Karpas-422 (cell line): ENCODE data around the gene CHRNA4. TPM values are rescaled to one million over a fixed set of nuclear protein-coding genes. Genes with fewer than 3 reads are reported as not detected.

ENCODE experiments used
- DNase-seq: peaks from one replicate; pipeline ENCODE4 v3.0.0-alpha.2; 2015
- H2AFZ ChIP-seq: fragments of 200-600 bp; sonication (generic); 2 replicates; pipeline ENCODE4 v1.6.1; 2014; ENCODE audit warnings: antibody characterized with exemption, low read length, mixed read lengths
- H3K27ac ChIP-seq: fragments of 200-600 bp; sonication (generic); 2 replicates; pipeline ENCODE4 v1.5.1; 2014; ENCODE audit warnings: mild to moderate bottlenecking, low read length, moderate library complexity
- H3K27me3 ChIP-seq: fragments of 200-600 bp; sonication (generic); 2 replicates; pipeline ENCODE4 v1.6.1; 2014; ENCODE audit warnings: low read length, mixed read lengths
- H3K36me3 ChIP-seq: fragments of 200-600 bp; sonication (generic); 2 replicates; pipeline ENCODE4 v1.6.1; 2014; ENCODE audit warnings: low read length, mixed read lengths; ENCODE audit not compliant: insufficient read depth
- H3K4me1 ChIP-seq: fragments of 200-600 bp; sonication (generic); 2 replicates; pipeline ENCODE4 v1.6.1; 2014; ENCODE audit warnings: mild to moderate bottlenecking, low read length, mixed read lengths
- H3K4me2 ChIP-seq: fragments of 200-600 bp; sonication (generic); 2 replicates; pipeline ENCODE4 v1.6.1; 2014; ENCODE audit warnings: low read length, low read depth, mild to moderate bottlenecking; ENCODE audit not compliant: poor library complexity, severe bottlenecking
- H3K4me3 ChIP-seq: fragments of 200-600 bp; sonication (generic); 2 replicates; pipeline ENCODE4 v1.5.1; 2014; ENCODE audit warnings: mild to moderate bottlenecking, antibody characterized with exemption, low read length, mixed read lengths
- H3K79me2 ChIP-seq: fragments of 200-600 bp; sonication (generic); 2 replicates; pipeline ENCODE4 v1.6.1; 2014; ENCODE audit warnings: mild to moderate bottlenecking, low read length, mixed read lengths
- H3K9ac ChIP-seq: fragments of 200-600 bp; sonication (generic); 2 replicates; pipeline ENCODE4 v1.6.0; 2014; ENCODE audit warnings: low read length
- H3K9me2 ChIP-seq: fragments of 200-600 bp; sonication (generic), shearing (Covaris generic); replicated peaks from 2 replicates; pipeline ENCODE4 v1.6.0; 2014; ENCODE audit warnings: mild to moderate bottlenecking, low read length, moderate library complexity; ENCODE audit not compliant: insufficient read depth
- H3K9me3 ChIP-seq: fragments of 300-700, 200-600 bp; sonication (generic); 2 replicates; pipeline ENCODE4 v1.6.1; 2014; ENCODE audit warnings: low read length, mixed read lengths
- H4K20me1 ChIP-seq: fragments of 200-600 bp; sonication (generic); 2 replicates; pipeline ENCODE4 v1.6.1; 2014; ENCODE audit warnings: mild to moderate bottlenecking, antibody characterized with exemption, low read length, low read depth; ENCODE audit not compliant: insufficient read depth
- total RNA-seq: library from RNA; depleted of rRNA; stranded (reverse); fragments of >200 nt; shearing (Covaris generic); gene quantifications from 2 replicates; pipeline ENCODE4 v1.2.3, GENCODE V29; 2014; ENCODE audit warnings: low replicate concordance

CHRNA4 gene
- total RNA-seq, 1 experiment from 2014 or later = not detected

DNA sequence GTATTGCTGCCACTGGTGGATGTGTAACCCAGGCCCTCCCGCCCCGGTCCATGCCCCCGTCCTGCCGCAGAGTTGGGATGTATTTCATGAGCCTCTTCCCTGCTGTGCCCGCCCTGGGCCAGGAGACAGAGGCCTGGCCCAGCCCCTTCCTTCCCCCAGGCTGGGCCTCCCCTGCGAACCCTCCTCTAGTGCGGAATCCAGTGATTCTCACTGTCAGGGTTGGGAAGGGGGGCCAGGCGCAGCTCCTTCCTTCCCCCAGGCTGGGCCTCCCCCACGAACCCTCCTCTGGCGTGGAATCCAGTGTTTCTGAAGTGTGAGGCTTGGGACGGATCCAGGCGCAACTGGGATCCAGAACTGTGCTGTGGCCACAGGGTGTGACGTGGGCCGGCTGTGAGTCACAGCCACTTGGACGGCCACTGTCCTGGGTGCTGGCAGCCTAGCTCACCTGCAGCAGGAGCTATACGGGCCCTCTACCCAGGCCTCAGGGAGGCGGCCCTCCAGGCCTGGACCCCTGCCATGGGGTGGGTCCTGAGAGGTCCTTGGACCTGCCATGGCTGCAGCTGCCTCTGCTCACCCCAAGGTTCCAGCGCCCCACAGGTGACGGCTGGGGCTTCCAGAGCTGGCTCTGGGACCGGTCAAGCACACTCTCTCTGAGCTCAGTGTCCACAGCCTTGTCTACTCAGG is 39.9 kb downstream of the CHRNA4 start:
- Histone ChIP-seq H3K9ac (no peak overlapping the region), H3K27me3 (no peaks in the 10 kb centered on the region), H3K79me2 (no peaks in the 10 kb centered on the region), H3K4me3 (no peak overlapping the region), H3K9me2 (no peaks in the 10 kb centered on the region), H3K4me2 (no peak overlapping the region), H4K20me1 (no peaks in the 10 kb centered on the region), H3K36me3 (no peaks in the 10 kb centered on the region), H2AFZ (no peak overlapping the region), H3K4me1 (no peaks in the 10 kb centered on the region), H3K9me3 (no peaks in the 10 kb centered on the region), H3K27ac (no peak overlapping the region)
- DNase-seq = no peak

DNA sequence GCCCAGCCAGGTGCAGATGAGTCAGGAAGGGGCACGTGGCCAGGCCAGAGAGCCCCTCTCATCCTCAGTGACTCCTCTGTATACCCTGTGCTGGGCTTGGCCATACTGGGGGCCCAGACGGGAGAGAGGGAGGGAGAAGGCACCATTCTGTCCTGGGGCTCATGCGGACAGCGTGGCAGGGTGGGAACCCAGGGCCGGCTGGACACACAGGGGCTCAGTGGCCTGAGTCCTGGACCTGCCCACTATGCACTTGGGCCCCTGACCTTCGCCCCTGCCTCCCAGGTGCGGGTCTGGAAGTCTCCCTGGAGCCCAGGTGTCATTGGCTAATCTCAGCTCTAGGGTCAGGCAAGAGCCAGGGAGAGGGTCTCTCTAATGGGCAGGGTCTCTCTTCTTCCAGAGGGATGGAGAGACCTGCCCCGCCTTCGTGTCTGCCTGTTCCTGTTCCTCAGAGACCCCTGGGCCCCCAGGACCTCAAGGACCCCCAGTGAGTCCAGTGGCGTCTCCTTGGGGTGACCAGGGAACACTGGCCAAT is 40.5 kb downstream of the CHRNA4 start:
- H3K27ac ChIP-seq = no peak overlapping the region
- no peaks in the 10 kb centered on the region for H3K27me3 ChIP-seq
- H3K9me3 ChIP-seq = no peaks in the 10 kb centered on the region
- no peak overlapping the region for H3K4me3 ChIP-seq
- H3K9ac ChIP-seq = no peak overlapping the region
- no peak overlapping the region for H3K4me2 ChIP-seq
- H3K9me2 ChIP-seq = no peaks in the 10 kb centered on the region
- H3K36me3 ChIP-seq = no peaks in the 10 kb centered on the region
- DNase-seq = no peak
- no peaks in the 10 kb centered on the region for H4K20me1 ChIP-seq
- H2AFZ ChIP-seq = no peak overlapping the region
- no peaks in the 10 kb centered on the region for H3K4me1 ChIP-seq
- no peaks in the 10 kb centered on the region for H3K79me2 ChIP-seq

DNA sequence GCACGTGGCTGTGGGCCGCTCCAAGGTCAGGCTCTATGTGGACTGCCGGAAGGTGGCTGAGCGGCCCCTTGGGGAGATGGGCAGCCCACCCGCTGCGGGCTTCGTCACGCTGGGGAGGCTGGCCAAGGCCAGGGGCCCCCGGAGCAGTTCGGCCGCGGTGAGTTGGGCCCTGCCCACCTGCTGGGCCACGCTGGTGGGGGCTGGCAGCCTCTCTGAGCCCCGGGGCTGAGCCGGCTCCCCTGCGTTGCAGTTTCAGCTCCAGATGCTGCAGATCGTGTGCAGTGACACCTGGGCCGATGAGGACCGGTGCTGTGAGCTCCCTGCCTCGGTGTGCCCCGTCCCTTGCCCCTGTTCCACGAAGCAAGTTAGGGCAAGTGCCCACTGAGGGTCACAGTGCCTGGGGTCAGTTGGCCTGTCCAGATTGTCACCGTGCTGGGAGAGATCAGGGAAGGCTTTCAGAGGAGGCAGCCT is 41.1 kb downstream of the CHRNA4 start:
- Histone ChIP-seq H3K27ac (no peak overlapping the region), H3K9me3 (no peaks in the 10 kb centered on the region), H3K79me2 (no peaks in the 10 kb centered on the region), H2AFZ (no peak overlapping the region), H3K4me1 (no peaks in the 10 kb centered on the region), H3K9me2 (no peaks in the 10 kb centered on the region), H3K27me3 (no peaks in the 10 kb centered on the region), H4K20me1 (no peaks in the 10 kb centered on the region), H3K4me2 (no peak overlapping the region), H3K36me3 (no peaks in the 10 kb centered on the region), H3K9ac (no peak overlapping the region), H3K4me3 (no peak overlapping the region)
- no peak for DNase-seq

GRCh38 chr20:63319164-63320040 is 41.7 kb downstream of the CHRNA4 start:
- no peaks in the 10 kb centered on the region for H3K9me2 ChIP-seq
- H3K27me3 ChIP-seq = no peaks in the 10 kb centered on the region
- H3K4me2 ChIP-seq = no peak overlapping the region
- H4K20me1 ChIP-seq = no peaks in the 10 kb centered on the region
- no peaks in the 10 kb centered on the region for H3K36me3 ChIP-seq
- H3K4me1 ChIP-seq = no peaks in the 10 kb centered on the region
- H3K79me2 ChIP-seq = no peaks in the 10 kb centered on the region
- no peak overlapping the region for H3K4me3 ChIP-seq
- H3K27ac ChIP-seq = no peak overlapping the region
- no peaks in the 10 kb centered on the region for H3K9me3 ChIP-seq
- H3K9ac ChIP-seq = no peak overlapping the region
- H2AFZ ChIP-seq = no peak overlapping the region
- DNase-seq = no peak

- no peaks in the 10 kb centered on the region for H4K20me1 ChIP-seq
- no peak overlapping the region for H3K9ac ChIP-seq
- H2AFZ ChIP-seq = no peak overlapping the region
- H3K4me2 ChIP-seq = no peak overlapping the region
- no peaks in the 10 kb centered on the region for H3K27me3 ChIP-seq
- no peaks in the 10 kb centered on the region for H3K36me3 ChIP-seq
- H3K79me2 ChIP-seq = no peaks in the 10 kb centered on the region
- H3K9me2 ChIP-seq = no peaks in the 10 kb centered on the region
- H3K4me3 ChIP-seq = no peak overlapping the region
- no peaks in the 10 kb centered on the region for H3K9me3 ChIP-seq
- H3K27ac ChIP-seq = no peak overlapping the region
- no peaks in the 10 kb centered on the region for H3K4me1 ChIP-seq
- DNase-seq = no peak
These were observed 42.6 kb downstream of the CHRNA4 start for GRCh38 chr20:63318391-63319163.

- DNase-seq = no peak
- Histone ChIP-seq H3K9ac (no peak overlapping the region), H2AFZ (no peak overlapping the region), H3K9me2 (no peaks in the 10 kb centered on the region), H3K4me2 (no peak overlapping the region), H3K4me3 (no peak overlapping the region), H3K27me3 (no peaks in the 10 kb centered on the region), H3K36me3 (no peaks in the 10 kb centered on the region), H3K4me1 (no peaks in the 10 kb centered on the region), H3K27ac (no peak overlapping the region), H3K9me3 (no peaks in the 10 kb centered on the region), H4K20me1 (no peaks in the 10 kb centered on the region), H3K79me2 (no peaks in the 10 kb centered on the region)
These were observed 43.4 kb downstream of the CHRNA4 start for GRCh38 chr20:63317601-63318291.

DNA sequence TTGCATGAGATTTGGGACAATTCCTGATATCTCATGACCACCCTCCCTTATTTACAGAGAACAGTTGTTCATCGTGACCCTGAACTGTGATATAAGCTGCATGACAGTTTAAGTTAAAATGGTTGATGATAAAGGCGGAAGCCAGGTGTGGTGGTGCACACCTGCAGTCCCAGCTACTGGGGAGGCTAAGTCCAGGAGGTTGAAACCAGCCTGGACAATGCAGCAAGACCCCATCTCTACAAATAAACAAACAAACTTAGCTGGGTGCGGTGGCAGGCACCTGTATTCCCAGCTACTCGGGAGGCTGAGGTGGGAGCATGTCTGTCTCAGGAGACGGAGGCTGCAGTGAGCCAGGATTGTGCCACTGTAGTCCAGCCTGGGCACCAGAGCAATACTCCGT is 44.1 kb downstream of the CHRNA4 start:
- no peak overlapping the region for H3K27ac ChIP-seq
- H3K4me1 ChIP-seq = peaks cover 2% of the 10 kb centered on the region; the same call in 1 of the 2 replicates
- H3K9me3 ChIP-seq = no peaks in the 10 kb centered on the region
- H3K79me2 ChIP-seq = no peaks in the 10 kb centered on the region
- no peaks in the 10 kb centered on the region for H3K9me2 ChIP-seq
- H2AFZ ChIP-seq = no peak overlapping the region
- H3K27me3 ChIP-seq = no peaks in the 10 kb centered on the region
- no peak overlapping the region for H3K4me3 ChIP-seq
- DNase-seq = no peak
- H3K9ac ChIP-seq = no peak overlapping the region
- H3K4me2 ChIP-seq = no peak overlapping the region
- H3K36me3 ChIP-seq = no peaks in the 10 kb centered on the region
- H4K20me1 ChIP-seq = no peaks in the 10 kb centered on the region
